GM12891 (cell line): ENCODE data around the gene CST11.

Experiments used
- PAX5 ChIP-seq: IDR thresholded peaks from 2 replicates; pipeline ENCODE4 v1.6.1; 2011; ENCODE audit warnings: low read length, moderate library complexity, mild to moderate bottlenecking; ENCODE audit not compliant: insufficient read depth, severe bottlenecking
- POLR2A ChIP-seq: IDR thresholded peaks from 2 replicates; pipeline ENCODE4 v1.6.1; 2011; ENCODE audit warnings: low read depth, low read length, control low read depth
- POLR2AphosphoS5 ChIP-seq: IDR thresholded peaks from 2 replicates; pipeline ENCODE4 v1.6.1; 2011; ENCODE audit warnings: low read depth, low read length, control low read depth
- POU2F2 ChIP-seq: IDR thresholded peaks from 2 replicates; pipeline ENCODE4 v1.6.1; 2011; ENCODE audit warnings: low read depth, mild to moderate bottlenecking, control low read depth, low read length, moderate library complexity
- SPI1 ChIP-seq: IDR thresholded peaks from 2 replicates; pipeline ENCODE4 v1.6.1; 2011; ENCODE audit warnings: low read depth, low read length, control low read depth
- TAF1 ChIP-seq: IDR thresholded peaks from 2 replicates; pipeline ENCODE4 v1.6.1; 2011; ENCODE audit warnings: low read depth, low read length, control low read depth

DNA sequence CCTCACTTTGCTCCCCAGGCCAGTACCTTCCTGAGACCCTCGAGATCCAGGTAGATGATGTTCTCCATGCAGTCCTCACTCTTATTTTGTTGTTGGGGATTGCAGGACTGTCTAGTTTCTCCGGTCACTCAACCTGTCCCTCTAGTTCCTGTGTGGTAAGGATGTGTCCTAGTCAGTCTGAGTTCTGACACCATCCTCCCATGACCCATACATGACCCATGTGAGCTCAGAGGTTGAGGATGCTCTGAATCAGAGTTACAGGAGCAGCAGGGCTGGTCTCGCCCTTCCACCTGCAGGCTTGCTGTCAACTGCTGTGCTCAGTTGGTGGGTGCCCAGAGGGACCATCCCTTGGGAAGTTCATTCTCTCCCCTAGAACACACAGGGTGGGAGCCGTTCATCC lies 26.4 kb upstream of the CST11 start:
- TF ChIP-seq POLR2AphosphoS5 (no peak), POLR2A (no peak), SPI1 (no peak), TAF1 (no peak), PAX5 (no peak), POU2F2 (no peak)
